Erythroblast (primary cell): ENCODE measurements around the gene POM121.
"Not testable (repeated sequence)": the region's sequence is repeated elsewhere in the genome, so short reads cannot be mapped to it uniquely, and the experiment has no call there.

Experiments used
- DNase-seq, 2 experiments: peaks; one replicate each; lab custom pipeline; 2025; lab: John Stamatoyannopoulos, UW

The POM121 gene

DNA sequence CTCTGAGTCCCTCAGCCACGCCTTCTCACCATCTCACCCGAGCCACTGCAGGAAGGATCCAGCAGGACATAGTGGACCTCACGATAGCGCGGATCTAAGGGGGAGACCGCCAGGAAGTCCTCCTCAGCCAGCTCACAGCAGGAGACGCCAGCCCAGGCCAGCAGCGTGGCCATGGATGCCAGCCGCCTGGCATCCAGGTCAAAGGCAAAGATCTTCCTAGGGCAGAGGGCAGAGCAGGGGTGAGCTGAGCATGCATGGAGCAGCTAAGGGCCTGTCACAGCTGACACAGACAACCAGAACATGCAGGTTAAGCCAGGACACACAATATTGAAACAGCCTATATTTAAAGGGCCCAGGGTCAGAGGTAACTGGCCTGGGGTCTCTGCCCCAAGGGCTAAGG is 24.4 kb downstream of the POM121 start:
- DNase-seq, result not testable (repeated sequence)

DNA sequence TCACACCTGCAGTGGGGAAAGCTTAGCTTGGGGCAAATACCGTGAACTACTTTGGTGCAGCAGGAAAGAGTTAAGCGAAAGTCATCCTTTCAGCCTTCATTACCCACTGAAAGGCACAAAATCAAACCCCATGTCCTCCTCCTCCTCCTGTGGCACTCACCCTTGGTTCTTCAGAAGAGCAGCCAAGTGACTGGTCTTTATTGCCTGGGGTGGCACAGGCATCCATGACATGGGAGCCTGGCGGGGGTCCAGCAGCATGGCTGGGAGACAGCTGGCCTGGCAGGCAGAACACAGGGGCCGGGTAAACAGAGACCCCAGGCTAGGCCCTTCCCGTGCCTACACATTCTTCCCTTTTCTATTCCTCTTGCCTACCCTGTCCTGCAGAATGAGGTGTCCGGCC is 24.8 kb downstream of the POM121 start:
- DNase-seq, result not testable (repeated sequence)

DNA sequence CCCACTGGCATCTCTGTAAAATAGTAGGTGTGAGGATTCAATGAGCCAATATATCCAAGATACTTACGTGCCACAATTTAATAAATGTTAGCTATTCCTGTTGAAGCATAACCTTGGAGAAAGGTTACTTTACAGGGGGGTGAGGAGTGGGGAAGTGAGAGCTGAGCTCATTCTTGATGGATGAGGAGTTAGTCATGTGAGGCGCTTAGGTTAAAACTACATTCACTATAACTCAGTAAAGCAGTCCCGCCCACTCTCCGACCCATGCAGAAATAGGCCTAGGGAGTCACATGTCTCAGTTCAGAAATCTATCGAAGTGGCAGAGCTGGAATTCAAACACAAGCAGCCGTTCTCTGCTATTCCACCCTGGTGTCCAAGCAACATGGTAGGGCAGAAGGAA is 25.5 kb downstream of the POM121 start:
- not testable (repeated sequence) for DNase-seq

DNA sequence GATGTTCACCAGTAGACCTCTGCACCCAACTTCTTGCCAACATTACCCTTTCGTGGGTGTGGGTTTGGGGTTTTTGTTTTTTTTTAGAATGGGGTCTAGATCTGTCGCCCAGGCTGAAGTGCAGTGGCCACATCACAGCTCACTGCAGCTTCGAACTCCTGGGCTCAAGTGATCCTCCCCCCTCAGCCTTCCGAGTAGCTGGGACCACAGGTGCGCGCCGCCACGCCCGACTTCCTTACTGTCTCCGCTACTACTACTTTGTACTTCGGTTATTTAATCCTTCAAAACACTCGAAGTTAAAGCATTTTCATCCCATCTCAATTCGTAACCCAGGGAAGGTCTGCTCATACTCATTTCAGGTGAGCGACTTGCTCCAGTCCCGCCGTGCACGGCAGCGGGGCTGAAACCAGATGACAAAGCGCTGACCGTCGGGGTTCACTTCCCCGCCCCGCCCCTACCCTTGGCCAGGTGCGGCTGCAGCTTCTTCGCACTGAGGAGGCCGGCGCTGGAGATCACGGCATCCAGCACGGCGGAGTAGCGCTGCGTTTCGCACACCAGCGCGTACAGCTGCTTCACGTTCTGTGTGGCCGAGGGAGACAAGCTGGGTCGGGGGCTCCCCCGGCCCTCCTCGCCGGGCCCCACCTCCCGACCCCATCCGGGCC is 29.1 kb downstream of the POM121 start:
- not testable (repeated sequence) for DNase-seq

DNA sequence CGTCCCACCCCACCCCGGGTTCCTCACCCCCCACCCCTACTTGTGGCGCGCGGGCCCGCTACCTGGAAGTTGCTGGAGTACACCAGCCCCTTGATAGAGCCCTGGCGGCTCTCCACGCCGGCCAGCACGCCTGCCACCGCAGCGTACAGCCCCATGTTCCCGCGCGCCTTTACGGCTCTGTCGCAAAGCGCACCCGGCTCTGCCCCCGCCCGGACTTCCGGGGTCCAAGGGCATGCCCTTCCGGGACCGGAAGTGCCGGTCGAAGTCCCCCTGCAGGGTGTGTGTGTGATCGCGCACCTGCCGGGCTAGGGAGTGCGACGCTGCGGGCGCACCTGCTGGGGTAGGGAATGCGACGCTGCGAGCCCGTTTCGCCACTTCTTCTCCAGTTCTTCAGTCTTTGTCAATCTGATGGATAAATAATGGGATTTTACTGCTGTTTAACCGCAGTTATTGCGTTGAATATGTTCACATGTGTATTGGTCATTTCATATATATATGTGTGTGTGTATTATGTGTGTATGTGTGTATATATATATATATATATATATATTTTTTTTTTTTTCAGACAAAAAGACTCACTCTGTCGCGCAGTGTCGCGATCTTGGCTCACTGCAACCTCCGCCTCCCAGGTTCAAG is 29.8 kb downstream of the POM121 start:
- DNase-seq, result not testable (repeated sequence)

DNA sequence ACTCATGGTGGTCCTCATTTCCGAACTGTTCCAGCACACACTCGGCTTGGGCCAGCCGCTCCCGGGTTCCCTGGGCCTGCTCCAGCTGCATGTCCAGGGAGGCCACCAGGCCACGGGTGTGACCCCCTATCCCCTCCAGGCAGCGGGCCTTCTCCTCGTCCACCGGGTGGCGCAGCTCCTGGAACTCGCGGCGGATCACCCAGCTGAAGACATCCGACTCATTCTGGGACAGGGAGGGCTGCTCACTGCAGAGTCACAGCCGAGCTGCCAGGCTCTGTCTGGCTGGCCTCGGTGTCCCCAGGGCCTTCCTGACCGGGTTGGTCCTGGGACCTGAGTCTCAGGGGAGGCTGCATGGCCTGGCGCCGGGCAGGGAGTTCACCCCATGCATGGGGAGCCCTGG is 35.1 kb downstream of the POM121 start:
- not testable (repeated sequence) for DNase-seq

DNA sequence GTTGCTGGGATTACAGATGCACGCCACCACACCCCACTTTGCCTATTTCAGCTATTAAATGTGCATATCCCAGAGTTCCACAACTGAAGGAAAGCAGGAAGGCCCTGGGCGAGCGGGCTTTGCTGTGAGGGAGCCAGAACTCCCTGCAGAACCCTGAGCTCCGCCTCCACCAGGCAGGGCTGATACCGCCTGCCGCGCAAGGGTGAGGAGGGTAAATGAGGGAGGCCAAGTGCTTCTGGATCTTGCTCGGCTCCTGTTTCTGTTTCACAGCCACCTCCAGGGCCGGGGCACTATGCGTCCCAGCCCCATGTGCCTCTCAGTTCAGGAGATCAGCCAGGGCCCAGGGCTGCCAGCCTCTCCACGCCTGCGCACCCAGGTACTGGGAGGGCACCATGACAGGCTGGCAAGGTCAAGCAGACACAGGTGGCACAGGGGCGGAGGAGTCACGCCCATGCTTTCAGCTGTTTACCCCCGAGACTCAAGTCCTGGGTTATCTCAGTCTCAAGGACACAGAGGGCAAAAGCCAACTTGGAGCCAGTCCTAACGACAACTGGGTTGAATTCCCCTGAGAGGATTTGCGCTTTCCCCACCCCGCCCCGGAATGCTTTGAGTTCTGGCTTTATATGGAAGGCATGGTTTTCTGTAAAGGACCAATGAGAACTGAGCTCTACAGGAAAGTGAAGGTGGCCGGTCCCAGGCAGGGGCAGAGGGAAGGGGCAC is 35.9 kb downstream of the POM121 start:
- DNase-seq, result not testable (repeated sequence)

DNA sequence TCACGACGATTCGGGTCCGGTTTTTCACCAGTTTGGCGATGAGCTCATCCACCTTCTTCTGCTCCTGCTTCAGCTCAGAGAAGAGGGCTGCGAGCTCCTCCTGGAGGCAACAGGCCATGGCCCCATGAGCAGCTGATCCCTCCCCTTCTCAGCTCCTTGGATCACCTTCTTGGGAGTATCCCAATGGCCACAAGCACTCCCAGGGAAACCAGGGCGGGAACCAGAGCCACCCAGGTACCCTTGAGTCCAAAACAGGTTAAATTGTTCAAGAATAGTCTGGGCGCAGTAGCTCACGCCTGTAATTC is 36.4 kb downstream of the POM121 start:
- not testable (repeated sequence) for DNase-seq

DNA sequence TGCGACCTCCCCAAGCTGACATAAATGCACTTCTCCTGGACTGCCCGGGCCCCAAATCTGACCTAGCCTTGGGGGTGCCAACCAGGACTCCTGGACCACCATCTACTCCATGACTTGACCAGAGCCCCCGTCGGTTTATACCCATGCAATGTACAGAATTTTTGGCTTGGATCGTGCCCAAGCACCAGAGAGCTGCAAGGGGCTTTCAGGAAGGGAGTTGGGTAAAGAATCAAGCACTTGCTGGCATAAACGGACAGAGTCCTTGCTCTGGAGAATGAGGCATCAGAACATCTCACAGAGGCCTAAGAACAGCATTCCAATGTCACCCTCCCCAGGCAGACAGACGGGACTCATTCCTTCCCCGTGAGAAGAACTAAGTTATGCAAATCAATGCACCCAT is 38.2 kb downstream of the POM121 start:
- DNase-seq, result not testable (repeated sequence)

DNA sequence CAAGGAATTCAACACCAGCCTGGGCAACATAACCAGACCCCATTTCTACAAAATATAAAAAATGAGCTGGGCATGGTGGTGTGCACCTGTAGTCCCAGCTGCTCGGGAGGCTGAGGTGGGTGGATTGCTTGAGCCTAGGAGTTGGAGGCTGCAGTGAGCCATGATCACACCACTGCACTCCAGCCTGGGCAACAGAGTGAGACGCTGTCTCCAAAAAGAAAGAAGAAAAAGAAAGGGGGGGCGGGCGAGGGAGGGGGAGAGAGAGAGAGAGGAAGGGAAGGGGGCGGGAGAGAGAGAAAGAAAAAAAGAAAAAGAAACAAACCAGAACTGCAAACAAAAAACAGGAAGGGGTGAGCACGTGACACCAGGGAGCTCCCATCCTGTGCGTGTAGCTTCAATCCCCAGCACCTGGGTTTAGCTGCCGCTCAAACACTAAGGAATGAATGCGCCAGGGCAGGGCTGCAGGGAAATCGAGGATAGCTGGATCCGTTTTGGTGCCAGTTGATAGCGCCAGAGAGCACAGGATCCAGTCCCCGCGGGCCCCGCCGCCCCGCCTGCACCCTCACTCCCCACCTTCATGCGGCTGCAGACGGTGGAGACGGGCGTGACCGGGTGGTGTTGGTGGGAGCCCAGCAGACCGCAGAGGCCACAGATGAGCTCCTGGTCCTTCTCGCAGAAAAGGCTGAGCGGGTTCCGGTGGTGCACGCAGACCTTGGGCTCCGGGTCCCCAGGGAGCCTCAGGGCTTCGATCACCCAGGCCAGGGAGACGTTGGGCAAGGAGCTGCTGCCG is 40.5 kb downstream of the POM121 start:
- not testable (repeated sequence) for DNase-seq

DNA sequence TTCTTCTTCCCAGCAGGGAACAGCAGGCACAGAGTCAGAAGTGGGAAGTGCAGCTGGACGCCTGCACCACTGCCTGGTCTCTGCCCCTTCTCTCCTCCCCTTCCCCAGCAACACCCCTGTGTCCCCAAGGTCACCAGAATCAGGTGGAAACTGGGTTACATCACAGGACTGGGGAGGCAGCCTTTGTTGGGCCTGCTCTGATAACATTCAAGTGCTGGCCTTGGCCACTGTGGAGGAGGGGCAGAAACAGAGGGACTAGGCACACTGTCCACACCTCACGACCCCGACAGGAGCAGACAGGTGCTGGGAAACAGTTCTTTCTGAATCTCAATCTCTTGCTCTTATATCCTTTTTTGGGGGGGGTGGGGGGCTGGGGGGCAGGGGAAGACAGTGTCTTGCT is 42.0 kb downstream of the POM121 start:
- not testable (repeated sequence) for DNase-seq

DNA sequence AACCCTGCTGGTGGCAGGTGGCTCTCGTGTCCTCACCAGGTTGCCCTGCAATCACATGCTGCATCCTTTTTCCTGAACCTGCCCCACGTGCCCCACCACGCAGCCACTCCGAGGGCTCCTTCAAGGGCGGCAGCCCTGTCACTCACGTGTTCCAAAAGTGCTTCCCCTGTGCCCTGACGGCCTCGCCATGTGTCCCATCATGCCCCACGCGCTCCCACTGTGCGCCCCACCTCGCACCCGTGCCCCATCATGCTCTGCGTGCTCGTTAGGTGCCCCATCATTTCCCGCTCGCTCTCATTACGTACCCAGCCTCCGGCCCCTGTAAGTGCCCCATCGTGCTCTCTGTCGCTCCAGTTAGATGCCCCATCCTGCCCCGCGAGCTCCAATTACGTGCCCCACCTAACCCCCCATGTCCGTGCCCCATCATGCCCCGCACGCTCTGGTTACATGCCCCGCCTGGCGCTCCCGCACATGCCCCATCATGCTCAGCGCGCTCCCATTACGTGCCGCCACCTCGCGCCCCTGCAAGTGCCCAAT is 44.2 kb downstream of the POM121 start, which contains the start of gene TRIM74:
TSS of gene TRIM74 (minus strand) at position 487 of the 537 bp plus-strand sequence. CDS start 3,309 bp downstream, outside the sequence.
- DNase-seq, result not testable (repeated sequence)

DNA sequence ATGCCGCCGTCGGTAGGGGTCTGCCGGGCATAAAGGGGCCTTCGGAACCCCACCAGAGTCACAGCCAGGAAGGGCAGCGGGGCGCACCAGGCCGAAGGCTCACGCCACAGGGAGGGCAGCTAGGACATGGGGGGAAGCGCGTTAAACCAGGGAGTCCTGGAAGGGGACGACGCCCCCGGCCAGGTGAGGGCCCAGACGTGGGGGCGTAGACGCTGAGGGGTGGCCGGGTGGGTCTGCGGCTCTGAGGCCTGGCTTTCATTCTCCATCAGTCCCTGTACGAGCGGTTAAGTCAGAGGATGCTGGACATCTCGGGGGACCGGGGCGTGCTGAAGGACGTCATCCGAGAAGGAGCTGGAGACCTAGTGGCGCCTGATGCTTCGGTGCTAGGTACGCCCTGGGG is 44.8 kb downstream of the POM121 start:
- DNase-seq, result not testable (repeated sequence)

DNA sequence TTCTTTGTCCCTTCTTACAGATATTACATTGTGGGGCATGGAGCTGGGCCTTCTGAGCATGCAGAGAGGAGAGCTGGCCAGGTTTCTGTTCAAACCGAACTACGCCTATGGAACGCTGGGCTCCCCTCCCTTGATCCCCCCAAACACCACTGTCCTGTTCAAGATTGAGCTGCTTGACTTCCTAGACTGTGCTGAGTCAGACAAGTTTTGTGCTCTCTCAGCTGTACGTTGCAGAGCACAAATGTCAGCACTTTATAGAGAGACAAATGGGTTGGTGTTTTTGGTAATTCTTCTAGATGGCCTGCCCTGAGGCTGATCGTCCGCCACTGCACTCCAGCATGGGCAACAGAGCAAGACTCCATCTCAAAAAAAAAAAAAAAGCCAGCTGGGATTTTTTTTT is 46.6 kb downstream of the POM121 start:
- DNase-seq, result not testable (repeated sequence)

DNA sequence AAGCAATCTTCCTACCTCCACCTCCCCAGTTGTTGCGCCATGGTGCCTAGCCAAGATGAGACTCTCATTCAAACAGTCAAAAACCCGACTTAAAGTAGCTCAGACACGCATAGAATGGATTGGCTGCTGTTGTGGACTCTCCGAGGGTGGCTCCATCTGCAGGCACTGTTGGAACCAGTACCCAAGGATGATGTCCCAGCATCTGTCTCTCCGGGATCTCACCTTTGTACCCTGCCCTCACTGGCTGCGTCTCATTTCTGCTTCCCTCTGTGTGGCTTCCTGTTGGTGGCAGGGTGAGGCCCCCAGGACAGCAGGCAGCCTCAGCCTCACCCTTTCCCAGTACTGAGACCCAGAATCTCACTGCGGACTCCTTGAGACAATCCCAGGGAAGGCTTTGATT is 49.9 kb downstream of the POM121 start:
- DNase-seq, result not testable (repeated sequence)

DNA sequence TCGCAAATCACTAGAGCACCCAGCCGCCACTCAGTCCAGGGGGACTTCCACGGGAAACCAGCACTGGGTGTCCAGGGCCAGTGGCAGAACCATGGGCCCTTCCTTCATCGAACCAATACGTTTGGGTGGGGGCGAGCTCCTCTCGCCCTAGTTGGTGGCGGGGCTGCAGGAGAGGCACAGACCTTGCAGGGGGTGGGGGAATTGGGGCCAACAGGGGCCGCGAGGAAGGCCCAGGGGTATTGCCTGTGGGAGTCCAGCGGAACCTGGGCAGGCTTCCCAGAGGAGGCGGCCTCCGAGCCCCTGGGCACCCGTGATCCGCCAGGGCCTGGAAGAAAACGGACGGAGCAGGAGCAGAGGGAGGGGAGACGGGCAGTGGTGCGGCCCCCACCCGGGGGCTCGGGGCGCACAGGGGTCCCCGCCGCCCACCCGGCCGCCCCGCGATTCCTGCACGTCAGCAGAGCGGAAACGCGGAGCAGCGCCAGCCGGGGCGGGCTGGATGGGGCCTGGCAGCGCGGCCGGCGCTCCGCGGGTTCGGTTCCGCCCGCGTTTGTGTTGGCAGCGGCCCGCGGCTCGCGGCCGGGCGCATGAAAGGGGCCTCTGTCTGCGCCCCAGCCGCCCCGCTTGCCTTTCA is 50.9 kb downstream of the POM121 start:
- not testable (repeated sequence) for DNase-seq

DNA sequence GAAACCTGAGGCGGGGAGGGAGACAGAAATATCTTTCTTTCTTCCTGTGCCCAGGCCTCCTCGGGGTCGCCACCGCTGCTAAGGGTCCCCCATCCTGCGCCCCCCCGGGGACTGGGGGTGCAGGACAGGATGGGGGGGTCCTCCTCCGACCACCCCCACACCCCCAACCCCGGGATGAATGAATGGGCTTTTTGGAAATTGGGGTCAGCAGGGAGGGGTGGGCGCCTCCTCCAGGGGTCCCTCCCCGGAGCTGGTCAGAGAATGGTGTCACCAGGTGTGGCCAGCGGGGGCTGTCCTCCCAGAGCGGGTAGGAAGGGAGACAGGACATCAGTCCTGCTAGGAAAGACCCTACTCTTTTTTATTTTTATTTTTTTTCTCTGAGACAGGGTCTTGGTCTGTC is 51.5 kb downstream of the POM121 start:
- not testable (repeated sequence) for DNase-seq

DNA sequence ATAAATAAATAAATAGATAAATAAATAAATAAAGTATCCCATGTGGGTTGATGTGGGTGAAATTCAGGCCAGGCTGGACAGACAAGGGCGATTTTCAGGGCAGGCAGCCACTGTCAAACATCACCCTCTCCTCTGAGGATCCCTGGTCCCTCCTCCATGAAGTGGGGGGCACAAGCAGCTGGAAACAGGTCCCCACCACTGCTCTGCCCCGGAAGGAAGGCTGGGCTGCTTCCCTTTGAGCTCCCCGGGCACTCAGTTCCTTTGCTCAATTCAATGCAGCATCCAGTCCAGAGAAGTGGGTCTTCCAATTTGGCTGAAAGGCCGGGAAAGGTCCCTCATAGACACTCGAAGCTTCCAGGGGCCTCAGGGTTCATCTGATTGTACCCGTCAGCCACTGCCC is 55.5 kb downstream of the POM121 start:
- not testable (repeated sequence) for DNase-seq

DNA sequence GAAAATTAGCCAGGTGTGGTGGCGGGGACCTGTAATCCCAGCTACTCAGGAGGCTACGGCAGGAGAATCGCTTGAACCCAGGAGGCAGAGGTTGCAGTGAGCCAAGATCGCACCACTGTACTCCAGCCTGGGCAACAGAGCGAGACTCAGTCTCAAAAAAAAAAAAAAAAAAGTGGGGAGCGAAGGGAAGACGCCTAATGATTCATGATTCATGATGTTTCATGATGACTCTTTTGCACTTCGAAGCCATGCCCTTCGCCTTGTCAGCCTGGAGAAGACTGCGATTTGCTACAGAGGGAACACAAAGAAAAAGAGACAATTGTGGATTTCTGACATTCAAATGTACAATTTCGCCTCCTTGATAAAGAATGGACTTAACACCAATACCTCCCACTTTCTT is 57.2 kb downstream of the POM121 start:
- not testable (repeated sequence) for DNase-seq

DNA sequence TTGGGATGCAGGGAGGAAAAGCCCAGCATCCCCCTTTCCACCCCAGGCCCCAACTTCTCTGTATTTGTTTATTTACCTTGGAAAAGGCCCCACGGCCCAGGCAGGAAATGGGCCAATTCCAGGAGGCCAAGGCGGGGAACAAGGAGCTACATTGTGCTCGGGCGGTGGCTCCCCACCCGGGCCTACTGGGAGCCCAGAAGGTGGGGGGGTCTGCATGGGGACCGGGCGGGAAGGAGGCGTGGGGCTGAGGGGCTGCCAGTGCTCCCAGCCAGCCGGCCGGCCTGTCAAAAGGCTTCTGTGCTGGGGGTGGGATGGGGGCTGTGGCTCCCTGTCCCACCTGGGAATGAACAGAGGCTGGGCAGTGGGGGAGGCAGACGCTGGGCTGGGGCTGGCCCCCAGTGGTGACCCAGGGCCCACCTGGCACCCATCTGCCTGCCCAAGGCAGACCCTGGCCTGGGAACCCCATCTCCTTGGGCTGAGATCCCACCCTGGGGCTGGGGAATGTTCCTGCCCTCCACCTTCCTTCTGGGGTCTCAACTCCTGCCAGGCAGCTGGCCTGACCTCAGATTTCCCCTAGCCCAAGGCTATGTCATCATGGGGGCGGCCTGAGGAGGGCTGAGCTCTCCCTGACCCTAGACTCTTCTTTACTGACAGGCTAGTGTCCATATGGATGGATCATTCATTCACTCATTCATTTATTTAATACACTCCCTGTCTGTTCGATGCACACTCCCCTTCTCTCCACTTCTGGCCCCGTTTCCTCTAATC is 65.4 kb downstream of the POM121 start:
- not testable (repeated sequence) for DNase-seq
